Neuron (in vitro differentiated cells): ENCODE measurements around the gene RANBP1.

Experiments used
- H2AFZ ChIP-seq: one replicate; pipeline ENCODE4 v1.6.1; 2013; ENCODE audit warnings: low read depth, mild to moderate bottlenecking, inconsistent platforms, low read length, moderate library complexity
- H3K27me3 ChIP-seq: one replicate; pipeline ENCODE4 v1.6.1; 2013; ENCODE audit warnings: low read length; ENCODE audit not compliant: insufficient read depth
- H3K36me3 ChIP-seq: one replicate; pipeline ENCODE4 v1.6.1; 2013; ENCODE audit warnings: low read length; ENCODE audit not compliant: insufficient read depth
- H3K4me1 ChIP-seq: one replicate; pipeline ENCODE4 v1.6.1; 2013; ENCODE audit warnings: low read length; ENCODE audit not compliant: insufficient read depth
- H3K4me3 ChIP-seq: 2 replicates; pipeline ENCODE4 v1.5.1; 2013; ENCODE audit warnings: mild to moderate bottlenecking, low read length, moderate library complexity
- H3K9me3 ChIP-seq: one replicate; pipeline ENCODE4 v1.6.1; 2013; ENCODE audit warnings: low read length

RANBP1 gene

GRCh38 chr22:20092477-20092854, 23.4 kb upstream of the RANBP1 start:
- H2AFZ ChIP-seq = no peak overlapping the region
- no peak overlapping the region for H3K4me3 ChIP-seq
- no peaks in the 10 kb centered on the region for H3K27me3 ChIP-seq
- H3K9me3 ChIP-seq = peaks cover 2% of the 10 kb centered on the region
- peaks cover 97% of the 10 kb centered on the region for H3K36me3 ChIP-seq
- no peaks in the 10 kb centered on the region for H3K4me1 ChIP-seq

GRCh38 chr22:20093418-20094196, 22.3 kb upstream of the RANBP1 start:
- peaks cover 95% of the 10 kb centered on the region for H3K36me3 ChIP-seq
- no peaks in the 10 kb centered on the region for H3K27me3 ChIP-seq
- H3K4me1 ChIP-seq = no peaks in the 10 kb centered on the region
- no peak overlapping the region for H2AFZ ChIP-seq
- H3K4me3 ChIP-seq = no peak overlapping the region
- H3K9me3 ChIP-seq = peaks cover 2% of the 10 kb centered on the region

GRCh38 chr22:20094197-20094807, 21.6 kb upstream of the RANBP1 start:
- Histone ChIP-seq H3K4me1 (no peaks in the 10 kb centered on the region), H3K9me3 (peaks cover 2% of the 10 kb centered on the region), H3K4me3 (no peak overlapping the region), H3K36me3 (peaks cover 95% of the 10 kb centered on the region), H3K27me3 (no peaks in the 10 kb centered on the region), H2AFZ (no peak overlapping the region)

- Histone ChIP-seq H3K4me3 (no peak overlapping the region), H2AFZ (no peak overlapping the region), H3K9me3 (peaks cover 2% of the 10 kb centered on the region), H3K36me3 (peaks cover 93% of the 10 kb centered on the region), H3K27me3 (no peaks in the 10 kb centered on the region), H3K4me1 (no peaks in the 10 kb centered on the region)
Observed at GRCh38 chr22:20095521-20095920, 20.4 kb upstream of the RANBP1 start.

- no peak overlapping the region for H2AFZ ChIP-seq
- H3K9me3 ChIP-seq = peaks cover 2% of the 10 kb centered on the region
- H3K36me3 ChIP-seq = peaks cover 91% of the 10 kb centered on the region
- no peak overlapping the region for H3K4me3 ChIP-seq
- no peaks in the 10 kb centered on the region for H3K27me3 ChIP-seq
- H3K4me1 ChIP-seq = no peaks in the 10 kb centered on the region
Observed at GRCh38 chr22:20096574-20097420, 19.1 kb upstream of the RANBP1 start.

GRCh38 chr22:20099099-20099711, 16.7 kb upstream of the RANBP1 start:
- no peaks in the 10 kb centered on the region for H3K4me1 ChIP-seq
- H3K4me3 ChIP-seq = no peak overlapping the region
- peaks cover 89% of the 10 kb centered on the region for H3K36me3 ChIP-seq
- H2AFZ ChIP-seq = no peak overlapping the region
- no peaks in the 10 kb centered on the region for H3K27me3 ChIP-seq
- H3K9me3 ChIP-seq = no peaks in the 10 kb centered on the region

- Histone ChIP-seq H3K36me3 (peaks cover 89% of the 10 kb centered on the region), H3K4me1 (no peaks in the 10 kb centered on the region), H3K27me3 (no peaks in the 10 kb centered on the region), H3K4me3 (no peak overlapping the region), H2AFZ (no peak overlapping the region), H3K9me3 (no peaks in the 10 kb centered on the region)
Observed at GRCh38 chr22:20101638-20102037, 14.3 kb upstream of the RANBP1 start.

GRCh38 chr22:20102203-20102780, 13.6 kb upstream of the RANBP1 start:
- H3K36me3 ChIP-seq = peaks cover 90% of the 10 kb centered on the region
- H3K4me3 ChIP-seq = no peak overlapping the region
- H3K9me3 ChIP-seq = no peaks in the 10 kb centered on the region
- no peaks in the 10 kb centered on the region for H3K27me3 ChIP-seq
- H2AFZ ChIP-seq = no peak overlapping the region
- no peaks in the 10 kb centered on the region for H3K4me1 ChIP-seq

GRCh38 chr22:20105456-20106204, 10.3 kb upstream of the RANBP1 start:
- Histone ChIP-seq H3K27me3 (no peaks in the 10 kb centered on the region), H3K4me1 (no peaks in the 10 kb centered on the region), H3K4me3 (no peak overlapping the region), H3K36me3 (peaks cover 93% of the 10 kb centered on the region), H2AFZ (no peak overlapping the region), H3K9me3 (no peaks in the 10 kb centered on the region)

GRCh38 chr22:20106205-20106848, 9.6 kb upstream of the RANBP1 start:
- H3K9me3 ChIP-seq = no peaks in the 10 kb centered on the region
- H3K4me1 ChIP-seq = no peaks in the 10 kb centered on the region
- H3K4me3 ChIP-seq = no peak overlapping the region
- no peaks in the 10 kb centered on the region for H3K27me3 ChIP-seq
- H2AFZ ChIP-seq = no peak overlapping the region
- H3K36me3 ChIP-seq = peaks cover 92% of the 10 kb centered on the region

GRCh38 chr22:20106849-20107237, 9.1 kb upstream of the RANBP1 start:
- Histone ChIP-seq H2AFZ (no peak overlapping the region), H3K27me3 (no peaks in the 10 kb centered on the region), H3K4me1 (no peaks in the 10 kb centered on the region), H3K4me3 (no peak overlapping the region), H3K9me3 (no peaks in the 10 kb centered on the region), H3K36me3 (peaks cover 90% of the 10 kb centered on the region)

GRCh38 chr22:20107471-20107901, 8.4 kb upstream of the RANBP1 start:
- Histone ChIP-seq H3K9me3 (no peaks in the 10 kb centered on the region), H3K36me3 (peaks cover 91% of the 10 kb centered on the region), H2AFZ (no peak overlapping the region), H3K4me1 (no peaks in the 10 kb centered on the region), H3K27me3 (no peaks in the 10 kb centered on the region), H3K4me3 (no peak overlapping the region)
